GM19023 (cell line): ENCODE results near the gene MORN5.

Experiments
- ATAC-seq: cut with Tn5 transposase; IDR thresholded peaks from one replicate; pipeline ENCODE4 v1.9.1; 2021; ENCODE audit warnings: mild to moderate bottlenecking, moderate library complexity; ENCODE audit not compliant: unreplicated experiment

Gene MORN5

DNA sequence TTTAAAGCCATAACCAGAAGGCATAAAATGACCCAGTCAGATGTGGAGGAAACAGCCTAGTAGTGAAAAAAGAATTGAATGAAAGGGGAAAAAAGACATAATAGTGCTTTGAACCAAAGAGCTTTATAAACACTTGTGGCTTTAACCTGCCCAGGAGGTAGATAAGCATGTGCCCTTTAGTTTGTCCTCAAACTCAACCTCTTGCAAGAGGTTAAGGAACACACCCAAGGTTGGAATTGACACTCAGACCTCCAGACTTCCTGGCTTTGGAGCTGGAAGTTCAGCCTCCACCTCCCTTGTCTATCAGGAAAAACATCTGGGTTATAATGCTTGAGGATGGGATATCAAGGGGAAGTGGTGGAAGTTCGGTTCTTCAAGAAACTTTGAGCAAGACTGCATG is 16.4 kb upstream of the MORN5 start:
- no peak for ATAC-seq

DNA sequence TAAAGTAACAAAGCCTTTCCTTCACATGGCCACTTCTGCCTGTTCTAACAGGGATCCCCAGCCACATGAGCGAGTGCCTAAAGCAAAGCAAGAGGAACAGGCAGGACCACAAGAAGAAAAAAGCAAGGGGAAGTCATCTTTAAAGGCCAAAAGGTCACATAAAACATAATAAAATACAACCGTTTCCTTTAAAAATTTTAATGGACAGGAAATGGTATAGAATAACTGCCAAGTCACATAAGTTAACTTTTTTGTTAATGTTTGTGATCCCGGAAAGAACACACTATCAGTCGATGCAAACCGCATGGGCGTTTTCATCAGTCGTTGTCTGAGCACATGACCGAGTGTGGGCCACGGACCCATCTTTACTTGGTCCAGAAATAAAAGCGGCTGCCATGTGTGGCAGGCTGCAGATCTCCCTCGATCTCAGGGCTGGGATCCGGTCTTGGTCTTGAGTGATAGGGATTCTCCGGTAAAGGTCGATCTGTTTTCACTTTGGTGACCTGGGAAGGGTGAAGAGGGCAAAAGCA is 15.8 kb upstream of the MORN5 start:
- no peak for ATAC-seq

DNA sequence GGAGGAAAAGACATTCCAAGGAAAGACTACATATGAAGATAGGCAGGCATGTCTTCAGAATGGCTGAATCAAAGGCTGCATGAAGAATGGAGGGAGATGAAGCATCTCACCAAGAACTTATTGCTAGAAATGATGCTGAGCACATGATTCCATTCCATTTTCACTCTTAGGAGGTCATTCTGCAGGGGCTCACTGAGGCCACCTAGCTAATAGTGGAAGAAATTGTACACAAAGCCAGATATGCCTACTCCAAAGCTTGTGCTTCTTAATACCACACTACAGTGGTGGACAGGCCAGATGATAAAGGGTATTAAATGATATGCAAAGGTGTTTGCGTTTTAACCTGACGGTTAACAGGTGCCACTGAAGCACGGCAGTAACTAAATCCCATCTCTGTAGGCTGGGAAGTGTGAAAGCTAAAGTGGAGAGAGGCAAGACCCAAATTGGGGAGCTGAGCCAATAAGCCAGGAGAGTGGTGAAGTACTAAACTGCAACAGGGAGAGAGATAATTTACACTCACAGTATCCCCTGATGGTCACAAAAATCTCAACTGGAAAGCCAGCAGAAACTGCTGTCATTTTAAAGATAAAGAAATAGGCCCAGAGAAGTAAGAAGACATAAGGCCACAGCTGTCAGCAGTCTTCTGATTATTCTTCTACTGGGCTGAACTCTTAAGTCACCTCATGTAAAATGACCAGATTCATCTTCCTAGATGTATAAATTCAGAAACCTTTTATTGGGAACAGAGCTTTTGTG is 14.7 kb upstream of the MORN5 start:
- no peak for ATAC-seq

DNA sequence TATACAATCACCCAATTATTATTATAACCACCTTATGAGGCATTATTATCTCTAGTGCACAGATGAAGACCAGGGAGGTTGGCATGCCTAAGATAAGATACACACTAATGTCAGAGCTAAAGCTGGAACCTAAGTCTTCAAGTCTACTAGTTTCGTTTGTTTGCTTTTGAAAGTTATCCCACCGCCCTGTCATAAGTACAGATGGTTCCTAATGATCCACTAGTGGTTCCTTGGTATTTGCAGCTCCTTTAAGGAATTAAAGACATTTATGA is 14.2 kb upstream of the MORN5 start:
- no peak for ATAC-seq

DNA sequence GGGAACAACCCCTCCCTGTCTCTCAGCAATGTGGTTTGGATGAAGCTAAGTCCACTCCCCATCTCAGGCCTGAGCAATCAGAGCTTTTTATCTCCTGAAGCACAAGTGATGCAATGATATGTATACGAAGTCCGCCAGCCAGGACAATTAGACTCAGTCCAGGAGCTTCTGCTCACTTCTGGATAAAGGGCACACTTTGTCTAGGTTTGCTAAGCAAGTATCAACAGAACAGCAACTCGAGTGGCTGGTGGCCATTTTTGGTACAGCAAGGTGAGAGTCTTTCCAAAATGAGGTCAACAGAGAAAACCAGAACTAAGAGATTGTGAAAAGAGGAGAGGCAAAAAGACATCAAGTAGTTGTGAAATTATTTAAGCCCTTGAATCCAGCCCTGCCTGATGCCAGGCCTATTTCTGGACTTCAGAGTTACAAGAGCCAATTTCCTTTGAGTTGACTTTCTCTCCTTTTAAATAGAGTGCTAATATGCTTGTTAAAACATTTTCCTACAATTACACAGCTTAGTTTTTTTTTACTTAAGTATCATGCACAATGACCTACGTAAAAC is 8.4 kb upstream of the MORN5 start:
- ATAC-seq, result no peak

DNA sequence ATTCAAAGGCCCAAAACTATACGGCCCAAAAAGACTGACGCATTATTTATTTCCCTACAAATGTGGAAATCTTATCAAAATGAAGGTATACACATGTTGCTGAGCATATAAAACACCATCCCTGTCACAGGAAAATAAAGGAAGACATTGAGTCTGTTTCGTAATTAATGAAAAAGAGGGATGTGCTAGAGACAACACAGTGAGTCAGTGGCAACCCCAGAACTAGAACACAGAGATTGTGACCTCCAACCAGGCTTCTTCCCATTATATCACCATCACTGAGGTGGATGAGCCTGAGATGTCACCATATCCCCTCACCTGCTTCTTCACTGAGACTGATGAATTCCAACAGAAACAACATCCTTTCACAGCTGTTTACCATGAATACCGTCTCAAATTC is 3.9 kb upstream of the MORN5 start:
- ATAC-seq, result no peak

DNA sequence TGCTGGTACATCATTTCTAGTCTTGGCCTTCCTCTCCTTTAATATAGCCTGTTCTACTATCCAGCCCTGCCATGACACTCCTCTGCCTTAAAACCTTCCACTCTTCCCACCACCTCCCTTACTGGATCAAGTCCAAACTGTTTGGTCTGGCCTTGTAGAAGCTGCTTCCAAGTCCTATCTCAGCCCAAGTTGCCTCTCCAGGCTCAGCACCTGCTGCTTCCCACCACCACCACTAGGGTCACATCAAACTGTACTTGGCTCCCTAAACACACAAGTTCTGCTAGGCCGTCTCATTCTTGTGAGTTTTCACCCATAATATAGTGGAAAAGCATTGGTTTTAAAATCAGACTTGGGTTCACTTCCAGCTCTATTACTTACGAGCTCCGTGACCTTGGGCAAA is 1.5 kb upstream of the MORN5 start:
- ATAC-seq, result no peak

DNA sequence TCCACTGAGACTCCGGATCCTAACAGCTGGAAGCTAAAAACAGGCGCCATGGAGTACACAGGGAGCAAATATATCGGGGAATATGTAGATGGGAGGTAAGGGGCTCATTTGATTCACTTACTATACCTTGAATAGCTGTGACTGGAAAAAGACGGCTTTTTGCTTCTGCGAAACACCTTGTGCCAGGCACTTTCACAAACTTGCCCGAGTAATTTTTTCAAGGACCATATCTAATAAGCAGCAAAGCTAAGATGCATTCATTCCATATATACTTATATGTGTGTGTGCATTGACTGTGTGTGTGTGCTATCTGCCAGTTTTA is 178 bp downstream of the MORN5 start:
- no peak for ATAC-seq

DNA sequence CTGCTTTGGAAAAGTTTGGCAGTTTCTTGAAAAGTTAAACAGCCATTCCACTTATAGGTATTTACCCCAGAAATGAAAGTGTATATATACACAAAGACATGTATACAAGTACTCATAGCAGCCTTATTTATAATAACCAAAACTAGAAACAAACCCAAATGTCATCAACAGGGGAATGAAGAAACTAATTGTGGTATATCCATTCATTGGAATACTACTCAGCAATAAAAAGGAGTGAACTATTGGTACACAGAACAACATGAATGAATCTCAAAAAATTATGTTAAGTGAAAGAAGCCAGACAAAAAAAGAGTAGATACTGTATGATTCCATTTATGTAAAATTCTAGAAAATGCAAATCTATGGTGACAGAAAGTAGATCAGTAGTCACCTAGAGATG is 2.7 kb downstream of the MORN5 start:
- no peak for ATAC-seq

DNA sequence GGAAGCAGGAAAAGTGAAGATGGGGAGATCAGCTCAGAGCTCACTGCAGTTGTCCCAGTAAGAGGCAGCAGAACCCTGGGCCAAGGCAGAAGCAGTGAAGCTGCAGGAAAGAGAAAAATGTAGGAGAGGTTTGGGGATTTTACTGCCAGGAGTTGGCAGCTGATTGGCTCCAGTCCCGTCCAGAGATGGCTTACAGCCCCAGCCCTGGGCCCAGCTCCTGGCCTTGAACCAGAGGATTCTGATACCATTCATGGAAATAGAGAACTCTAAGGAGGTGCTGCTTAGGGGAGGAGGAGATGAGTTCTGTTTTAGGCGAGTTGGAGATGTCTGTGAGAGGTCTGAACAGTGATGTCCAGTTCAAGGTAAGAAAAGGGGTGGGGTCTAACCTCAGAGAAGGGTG is 4.6 kb downstream of the MORN5 start:
- ATAC-seq, result no peak

DNA sequence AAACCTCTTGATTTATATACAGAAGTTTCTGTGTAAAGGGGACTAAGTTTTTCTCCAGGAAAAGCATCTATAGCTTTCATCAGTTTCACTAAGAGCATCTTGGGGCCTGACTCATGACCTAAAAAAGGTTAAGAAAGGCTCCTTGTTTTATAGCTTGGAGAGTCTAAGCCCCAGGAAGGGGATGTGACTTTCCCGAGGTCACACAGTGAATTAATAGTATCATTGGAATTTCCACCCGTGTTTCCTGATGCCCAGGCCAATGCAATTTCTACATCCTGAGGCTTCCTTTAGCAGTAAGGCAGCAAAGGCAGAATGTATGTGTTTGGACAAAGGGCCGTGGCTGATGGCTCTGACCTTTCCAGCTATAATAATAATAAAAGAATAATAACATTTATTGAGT is 8.6 kb downstream of the MORN5 start:
- no peak for ATAC-seq

DNA sequence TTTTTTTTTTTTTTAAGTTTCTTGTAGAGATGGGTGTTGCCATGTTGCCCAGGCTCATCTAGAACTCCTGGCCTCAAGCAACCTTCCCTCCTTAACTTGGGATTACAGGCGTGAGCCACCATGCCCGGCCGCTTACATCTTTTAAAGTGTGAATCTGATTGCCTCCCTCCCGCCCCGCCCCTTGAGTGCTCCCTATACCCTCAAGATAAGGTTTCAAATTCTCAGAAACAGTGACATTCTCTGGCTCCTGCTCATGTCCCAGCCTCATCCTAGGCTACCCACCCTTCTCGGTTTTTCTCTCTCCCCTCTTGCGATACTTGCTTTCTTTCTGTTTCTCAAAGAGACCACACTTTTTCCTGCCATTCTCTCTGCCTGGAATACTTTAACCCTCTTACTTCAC is 12.4 kb downstream of the MORN5 start:
- ATAC-seq, result no peak

DNA sequence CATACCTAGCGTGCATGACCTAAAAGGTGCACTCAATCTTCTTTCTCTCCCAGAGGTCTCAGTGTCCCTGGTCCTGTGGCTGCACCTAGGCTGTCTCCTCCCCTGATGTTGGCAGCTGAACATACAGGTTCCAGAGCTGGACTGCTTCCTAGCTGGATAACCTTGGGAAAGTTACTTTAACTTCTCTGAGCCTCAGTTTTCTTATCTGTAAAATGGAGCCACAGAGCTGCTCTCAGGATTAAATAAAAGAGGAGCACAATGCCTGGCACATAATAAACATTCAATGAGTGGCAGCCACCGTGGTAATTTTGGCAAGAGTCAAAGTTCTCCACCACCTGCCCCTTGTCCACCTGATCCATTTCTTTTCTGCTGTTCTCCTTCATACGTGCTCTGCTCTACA is 14.0 kb downstream of the MORN5 start:
- ATAC-seq, result no peak

DNA sequence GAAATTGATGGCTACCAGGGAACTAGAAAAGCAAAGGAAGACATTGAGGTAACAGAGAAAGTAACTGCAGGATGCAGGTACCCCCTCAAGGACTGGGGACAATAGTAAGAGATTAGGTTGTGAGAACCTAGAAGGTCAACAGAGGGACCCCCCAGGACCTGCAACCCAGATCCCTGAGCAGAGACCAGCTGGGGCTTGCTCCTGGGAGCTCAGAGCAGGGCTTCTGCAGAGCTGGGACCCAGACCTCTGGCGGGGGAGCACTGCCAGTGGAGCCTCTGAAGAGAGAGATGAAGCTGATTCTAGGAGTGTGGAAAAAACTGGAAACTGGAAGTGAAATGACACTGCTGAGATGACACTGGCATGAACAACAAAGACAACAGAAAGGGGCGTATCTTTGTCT is 17.2 kb downstream of the MORN5 start:
- ATAC-seq, result no peak

DNA sequence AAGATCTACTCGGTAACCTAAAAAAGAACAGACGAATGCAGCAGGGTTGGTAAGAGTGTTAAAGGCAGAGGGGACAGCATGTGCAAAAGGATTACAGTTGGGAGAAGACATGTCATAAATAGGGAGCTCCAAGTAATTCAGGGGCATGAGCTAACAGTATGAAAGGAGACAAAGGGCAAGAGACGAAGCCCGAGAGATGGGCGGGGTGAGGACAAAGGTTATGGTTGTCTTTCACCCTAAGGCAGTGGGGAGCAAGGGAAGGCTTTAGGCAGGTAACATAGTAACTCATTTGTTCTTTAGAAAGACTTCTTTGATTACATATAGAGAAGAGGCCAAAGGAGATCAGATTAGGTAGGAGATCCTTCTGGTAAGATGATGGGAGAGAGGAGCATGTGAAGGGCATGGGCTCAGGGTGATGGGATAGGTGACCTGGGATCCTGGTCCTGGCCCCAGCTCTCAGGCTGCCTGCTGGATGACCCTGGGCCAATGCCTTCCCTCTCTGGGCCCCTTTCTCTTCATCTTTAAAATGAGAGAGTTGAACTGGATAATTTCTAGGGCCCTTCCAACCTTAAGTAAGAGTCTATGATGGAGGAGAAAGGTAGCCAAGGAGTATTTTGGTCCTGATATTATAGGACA is 19.5 kb downstream of the MORN5 start:
- ATAC-seq, result no peak

DNA sequence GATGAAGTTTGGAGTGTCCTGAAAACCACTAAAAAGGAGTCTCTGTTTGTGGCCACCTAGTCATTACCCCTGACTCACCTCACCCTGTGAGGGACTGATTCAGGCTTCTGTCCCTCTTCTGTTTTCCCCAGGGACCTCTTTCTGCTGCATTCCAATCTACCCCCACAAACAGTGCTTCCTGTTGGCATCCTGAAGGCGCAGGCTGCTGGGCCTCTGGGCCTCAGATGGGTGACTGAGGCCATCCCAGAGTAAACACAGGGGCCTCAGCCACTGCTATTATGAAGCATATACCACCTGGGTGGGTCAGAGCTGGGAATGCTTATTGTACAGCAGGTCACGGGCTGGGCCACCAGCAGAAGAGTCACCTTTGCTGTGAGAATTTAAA is 20.0 kb downstream of the MORN5 start:
- ATAC-seq, result no peak

DNA sequence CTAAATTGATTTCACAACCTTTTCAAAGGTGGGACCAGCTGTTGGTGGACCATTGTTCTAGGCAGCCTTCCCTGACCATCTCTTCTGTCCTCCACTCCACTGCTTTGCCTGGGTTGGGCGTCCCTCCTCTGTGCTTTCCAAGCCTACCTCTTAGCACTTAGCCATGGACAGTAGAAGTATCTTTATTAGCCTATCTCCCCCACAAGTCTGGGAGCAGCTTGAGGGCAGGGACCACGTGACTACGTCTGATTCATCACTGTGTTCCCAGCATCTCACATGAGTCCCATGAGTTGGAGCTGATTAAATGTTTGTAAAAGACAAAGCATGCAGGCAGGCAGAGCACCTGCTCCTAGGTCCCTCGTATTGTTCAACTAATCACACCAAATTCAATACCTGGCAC is 20.9 kb downstream of the MORN5 start:
- ATAC-seq, result no peak

DNA sequence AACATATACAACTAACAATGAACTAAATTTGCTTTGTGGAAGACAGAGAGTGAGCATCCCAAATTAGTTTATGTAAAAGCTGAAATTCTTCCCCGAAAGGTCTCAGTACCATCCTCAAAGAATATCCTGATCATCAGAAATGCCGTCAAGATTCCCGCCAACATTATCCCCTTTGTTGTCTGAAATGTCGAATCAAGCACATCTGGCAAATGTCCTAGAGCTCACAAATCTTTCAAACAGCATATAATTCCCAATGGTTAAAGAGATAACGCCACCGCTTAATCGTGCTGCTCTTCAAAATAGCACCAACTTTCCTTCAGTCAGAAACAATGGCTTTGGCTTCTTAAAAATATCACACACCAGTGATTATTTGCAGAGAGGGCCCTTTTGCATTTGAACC is 23.8 kb downstream of the MORN5 start:
- no peak for ATAC-seq

DNA sequence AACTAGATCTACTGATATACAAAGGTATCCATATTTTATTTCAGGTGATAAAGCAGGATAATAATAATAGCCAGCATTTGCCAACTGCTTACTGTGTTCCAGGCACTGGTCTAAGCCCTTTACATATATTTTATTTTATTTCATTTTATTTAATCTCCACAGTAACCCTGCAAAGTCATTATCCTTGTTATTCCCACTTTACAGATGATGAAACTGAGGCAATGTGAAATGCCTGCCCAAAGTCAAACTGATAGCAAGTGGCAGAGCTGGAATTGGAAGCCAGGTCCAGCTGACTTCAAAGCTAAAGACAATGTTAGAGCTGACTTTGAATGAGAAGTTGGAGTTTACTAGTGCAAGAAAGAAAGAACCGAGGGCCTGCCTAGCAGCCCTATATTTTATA is 24.8 kb downstream of the MORN5 start:
- no peak for ATAC-seq

DNA sequence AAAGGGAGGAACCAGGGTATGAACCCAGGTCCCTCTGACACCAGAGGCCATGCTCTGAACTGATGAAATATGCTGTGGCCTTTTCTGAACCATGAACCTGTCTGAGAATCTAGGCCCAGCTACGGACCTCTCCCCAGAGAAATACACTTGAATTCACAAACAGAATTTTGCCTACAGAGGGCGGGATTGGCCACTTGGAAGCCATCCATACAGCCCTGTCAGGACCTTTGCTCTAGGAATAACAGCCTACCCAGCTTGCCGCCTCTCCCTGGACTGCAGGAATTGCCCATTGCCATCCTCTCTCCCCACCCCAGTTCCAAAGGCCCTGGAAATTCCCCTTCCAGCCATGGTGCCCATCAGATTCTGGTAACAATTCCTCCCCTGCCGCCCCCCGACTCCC is 26.6 kb downstream of the MORN5 start:
- no peak for ATAC-seq

DNA sequence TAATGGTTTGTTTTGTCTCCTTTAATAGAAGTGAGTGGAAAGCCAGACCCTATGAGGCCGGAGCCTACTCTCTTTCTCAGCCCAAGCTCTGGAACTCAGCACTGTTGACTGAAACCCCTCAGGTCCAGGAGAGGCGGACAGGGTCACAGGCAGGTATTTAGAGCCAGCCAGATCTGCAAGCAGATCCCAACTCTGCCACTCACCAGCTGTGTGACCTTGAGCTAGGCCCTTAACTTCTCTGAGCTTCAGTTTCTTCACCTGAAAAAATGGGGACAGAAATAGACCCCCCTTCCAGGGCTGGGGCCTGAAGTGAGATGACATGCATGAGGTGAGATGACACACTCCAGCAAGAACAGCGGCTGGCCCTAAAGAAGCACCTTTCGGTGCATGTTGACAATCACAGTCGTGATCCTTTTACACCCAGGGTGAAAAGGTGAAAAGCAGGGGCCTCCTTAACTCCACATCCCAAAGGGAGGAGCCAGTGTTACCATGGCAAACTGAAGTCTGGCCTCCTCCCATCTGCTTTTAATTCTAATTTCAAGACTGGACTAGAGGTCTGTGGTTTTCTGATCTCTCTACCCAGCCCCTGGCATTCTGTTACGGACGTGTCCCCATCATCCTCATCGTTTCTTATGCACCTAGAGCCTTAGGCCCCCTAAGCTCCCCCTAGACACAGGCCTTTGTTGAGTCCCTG is 27.2 kb downstream of the MORN5 start:
- no peak for ATAC-seq

DNA sequence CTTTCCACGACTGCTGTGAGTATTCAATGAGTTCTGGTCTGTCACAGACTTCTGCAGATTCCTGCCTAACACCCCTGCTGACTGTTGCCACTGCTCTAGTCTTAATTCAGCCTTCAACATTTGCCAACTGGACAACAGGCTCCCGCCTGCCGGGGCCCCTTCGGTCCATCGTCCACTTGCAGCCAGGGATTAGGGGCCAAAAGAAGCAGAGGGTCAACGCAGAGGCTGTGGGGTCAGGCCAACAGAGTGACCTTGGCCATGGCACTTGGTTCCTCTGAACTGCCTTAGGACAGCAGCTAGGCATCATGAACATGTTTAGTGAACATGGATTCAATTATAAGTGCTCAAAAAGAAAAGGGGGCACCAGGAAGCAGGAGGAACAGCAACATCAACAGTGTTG is 28.7 kb downstream of the MORN5 start:
- ATAC-seq, result no peak
